Glutamatergic neuron (in vitro differentiated cells): ENCODE data around the gene NPTXR. TPM values are rescaled to one million over a fixed set of nuclear protein-coding genes. Genes with fewer than 3 reads are reported as not detected.
"Not testable (repeated sequence)": the region's sequence is repeated elsewhere in the genome, so short reads cannot be mapped to it uniquely, and the experiment has no call there.

Experiments
- DNase-seq: peaks from one replicate; pipeline ENCODE4 v3.0.0; 2022
- H3K27ac Mint-ChIP-seq: one replicate; pipeline ENCODE4 v1.8.0; 2020; ENCODE audit warnings: mild to moderate bottlenecking, mixed read lengths, inconsistent platforms; ENCODE audit not compliant: unreplicated experiment
- H3K27me3 Mint-ChIP-seq: one replicate; pipeline ENCODE4 v1.8.0; 2020; ENCODE audit warnings: mild to moderate bottlenecking, moderate library complexity, mixed read lengths, inconsistent platforms; ENCODE audit not compliant: unreplicated experiment
- H3K36me3 Mint-ChIP-seq: one replicate; pipeline ENCODE4 v1.8.0; 2020; ENCODE audit warnings: mild to moderate bottlenecking, mixed read lengths, inconsistent platforms; ENCODE audit not compliant: unreplicated experiment
- H3K4me1 Mint-ChIP-seq: one replicate; pipeline ENCODE4 v1.8.0; 2020; ENCODE audit warnings: mild to moderate bottlenecking, low read depth, mixed read lengths, inconsistent platforms; ENCODE audit not compliant: unreplicated experiment
- H3K4me3 Mint-ChIP-seq: one replicate; pipeline ENCODE4 v1.8.0; 2020; ENCODE audit warnings: mild to moderate bottlenecking, mixed read lengths, inconsistent platforms; ENCODE audit not compliant: unreplicated experiment
- H3K9me3 Mint-ChIP-seq: one replicate; pipeline ENCODE4 v1.8.0; 2020; ENCODE audit warnings: mild to moderate bottlenecking, moderate library complexity, mixed read lengths, inconsistent platforms; ENCODE audit not compliant: unreplicated experiment
- total RNA-seq: library from RNA; stranded (reverse); fragmentation: NEBNext Ultra II Directional; extraction: Animal tissue kit (Norgen Biotek cat#: 25700); gene quantifications from one replicate; pipeline ENCODE4 v1.2.1, GENCODE V29; 2021; ENCODE audit not compliant: unreplicated experiment
- TF ChIP-seq, protein P1 (sequence below): fragments of 200-600 bp; sonication (generic); IDR thresholded peaks from one replicate; pipeline ENCODE4 v1.5.0; 2021; ENCODE audit not compliant: partially characterized antibody, unreplicated experiment

The NPTXR gene
- total RNA-seq, 1 donor from 2014 or later = 9.2 TPM

DNA sequence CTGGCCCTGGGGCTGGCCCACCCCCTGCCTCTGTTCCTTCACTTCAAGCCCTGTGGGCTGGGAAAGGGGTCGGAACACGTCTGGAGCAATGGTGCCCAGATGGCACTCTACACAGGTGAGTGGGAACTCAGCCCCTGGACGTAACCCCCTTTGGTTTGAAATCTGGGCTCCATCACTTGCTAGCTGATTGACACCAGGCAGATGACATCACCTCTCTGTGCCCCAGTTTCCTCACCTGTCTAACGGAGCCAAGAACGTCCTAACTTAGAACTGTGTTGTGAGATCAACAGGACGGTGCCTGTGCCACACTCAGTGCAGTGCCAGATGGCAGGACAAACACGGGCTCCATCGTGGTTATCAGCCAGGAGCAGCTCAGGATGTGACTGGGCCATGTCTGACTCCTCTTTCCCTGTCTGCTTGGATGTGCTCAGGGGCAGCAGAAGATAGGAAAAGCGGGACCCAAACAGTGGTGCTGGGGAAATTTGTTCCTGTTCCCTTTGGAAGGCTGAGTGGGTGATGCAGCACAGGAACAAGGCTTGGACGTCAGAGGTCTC, 24.4 kb downstream of the NPTXR start:
- H3K9me3 Mint-ChIP-seq = peaks cover 7% of the 10 kb centered on the region
- H3K27ac Mint-ChIP-seq = no peak overlapping the region
- TF ChIP-seq, protein P1, sequence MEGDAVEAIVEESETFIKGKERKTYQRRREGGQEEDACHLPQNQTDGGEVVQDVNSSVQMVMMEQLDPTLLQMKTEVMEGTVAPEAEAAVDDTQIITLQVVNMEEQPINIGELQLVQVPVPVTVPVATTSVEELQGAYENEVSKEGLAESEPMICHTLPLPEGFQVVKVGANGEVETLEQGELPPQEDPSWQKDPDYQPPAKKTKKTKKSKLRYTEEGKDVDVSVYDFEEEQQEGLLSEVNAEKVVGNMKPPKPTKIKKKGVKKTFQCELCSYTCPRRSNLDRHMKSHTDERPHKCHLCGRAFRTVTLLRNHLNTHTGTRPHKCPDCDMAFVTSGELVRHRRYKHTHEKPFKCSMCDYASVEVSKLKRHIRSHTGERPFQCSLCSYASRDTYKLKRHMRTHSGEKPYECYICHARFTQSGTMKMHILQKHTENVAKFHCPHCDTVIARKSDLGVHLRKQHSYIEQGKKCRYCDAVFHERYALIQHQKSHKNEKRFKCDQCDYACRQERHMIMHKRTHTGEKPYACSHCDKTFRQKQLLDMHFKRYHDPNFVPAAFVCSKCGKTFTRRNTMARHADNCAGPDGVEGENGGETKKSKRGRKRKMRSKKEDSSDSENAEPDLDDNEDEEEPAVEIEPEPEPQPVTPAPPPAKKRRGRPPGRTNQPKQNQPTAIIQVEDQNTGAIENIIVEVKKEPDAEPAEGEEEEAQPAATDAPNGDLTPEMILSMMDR = no peak
- peaks cover 5% of the 10 kb centered on the region for H3K4me1 Mint-ChIP-seq
- H3K36me3 Mint-ChIP-seq = peaks cover 5% of the 10 kb centered on the region
- peaks cover 10% of the 10 kb centered on the region for H3K27me3 Mint-ChIP-seq
- no peak for DNase-seq
- no peak overlapping the region for H3K4me3 Mint-ChIP-seq

DNA sequence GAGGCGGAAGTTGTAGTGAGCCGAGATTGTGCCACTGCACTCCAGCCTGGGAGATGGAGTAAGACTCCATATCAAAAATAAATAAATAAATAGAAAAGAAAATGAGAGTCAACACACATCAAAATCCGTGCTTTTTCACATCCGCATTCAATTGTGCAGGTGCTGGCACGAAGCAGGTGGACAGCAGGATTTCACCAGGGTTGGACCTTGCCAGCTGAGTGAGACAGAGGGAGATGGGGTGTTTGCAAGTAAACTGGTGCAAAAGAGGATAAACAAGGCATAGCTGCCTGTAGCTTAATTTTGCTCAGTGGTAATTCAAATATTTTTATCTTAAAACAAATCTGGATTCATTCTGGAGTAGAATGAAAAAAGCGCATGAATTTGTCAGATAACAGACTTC, 26.6 kb downstream of the NPTXR start:
- Mint-ChIP-seq H3K27ac (no peak overlapping the region), H3K27me3 (peaks cover 8% of the 10 kb centered on the region), H3K4me3 (no peak overlapping the region), H3K36me3 (peaks cover 5% of the 10 kb centered on the region), H3K9me3 (peaks cover 7% of the 10 kb centered on the region), H3K4me1 (peaks cover 12% of the 10 kb centered on the region)
- DNase-seq = no peak
- TF ChIP-seq, protein P1 = no peak

DNA sequence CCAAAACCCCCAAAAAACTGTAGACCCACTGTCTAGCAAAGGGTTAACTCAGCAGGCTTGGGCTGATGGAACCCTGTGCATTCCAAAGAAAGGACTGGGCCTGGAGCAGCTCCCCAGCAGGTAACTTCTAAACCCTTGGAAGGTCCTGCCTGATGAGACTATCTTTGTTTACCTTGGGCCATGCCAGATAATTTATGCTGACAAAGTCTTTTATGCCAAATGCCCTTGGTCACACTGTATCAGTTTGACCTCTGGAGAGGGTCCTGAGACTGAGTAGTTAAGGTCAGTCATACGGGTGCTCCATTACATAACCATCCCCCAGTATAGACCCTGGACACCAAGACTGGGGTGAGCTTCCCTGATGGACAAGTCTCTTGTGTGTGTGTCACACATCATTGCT, 28.0 kb downstream of the NPTXR start:
- Mint-ChIP-seq H3K27ac (no peak overlapping the region), H3K36me3 (peaks cover 11% of the 10 kb centered on the region), H3K27me3 (peaks cover 7% of the 10 kb centered on the region), H3K9me3 (peaks cover 9% of the 10 kb centered on the region), H3K4me3 (no peak overlapping the region), H3K4me1 (peaks cover 12% of the 10 kb centered on the region)
- TF ChIP-seq, protein P1 = no peak
- DNase-seq = no peak

DNA sequence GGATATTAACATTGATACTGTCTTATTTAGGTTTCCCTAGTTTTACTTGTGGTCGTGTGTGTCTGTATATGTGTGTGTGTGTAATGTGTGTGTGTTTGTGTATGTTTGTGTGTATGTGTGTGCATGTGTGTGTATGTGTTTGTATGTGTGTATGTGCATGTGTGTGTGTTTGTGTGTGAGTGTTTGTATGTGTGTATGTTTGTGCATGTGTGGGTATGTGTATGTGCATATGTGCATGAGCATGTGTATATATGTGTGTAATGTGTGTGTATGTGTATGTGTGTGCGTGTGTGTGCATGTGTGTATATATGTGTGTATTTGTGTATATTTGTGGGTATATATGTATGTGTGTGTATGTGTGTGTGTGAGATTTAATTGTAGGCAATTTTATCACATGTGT, 32.6 kb downstream of the NPTXR start:
- TF ChIP-seq, protein P1 = no peak
- Mint-ChIP-seq H3K27me3 (peaks cover 2% of the 10 kb centered on the region), H3K27ac (no peak overlapping the region), H3K36me3 (peaks cover 7% of the 10 kb centered on the region), H3K9me3 (peaks cover 4% of the 10 kb centered on the region), H3K4me3 (peak overlapping the region; percentile 43), H3K4me1 (peaks cover 7% of the 10 kb centered on the region)
- no peak for DNase-seq

DNA sequence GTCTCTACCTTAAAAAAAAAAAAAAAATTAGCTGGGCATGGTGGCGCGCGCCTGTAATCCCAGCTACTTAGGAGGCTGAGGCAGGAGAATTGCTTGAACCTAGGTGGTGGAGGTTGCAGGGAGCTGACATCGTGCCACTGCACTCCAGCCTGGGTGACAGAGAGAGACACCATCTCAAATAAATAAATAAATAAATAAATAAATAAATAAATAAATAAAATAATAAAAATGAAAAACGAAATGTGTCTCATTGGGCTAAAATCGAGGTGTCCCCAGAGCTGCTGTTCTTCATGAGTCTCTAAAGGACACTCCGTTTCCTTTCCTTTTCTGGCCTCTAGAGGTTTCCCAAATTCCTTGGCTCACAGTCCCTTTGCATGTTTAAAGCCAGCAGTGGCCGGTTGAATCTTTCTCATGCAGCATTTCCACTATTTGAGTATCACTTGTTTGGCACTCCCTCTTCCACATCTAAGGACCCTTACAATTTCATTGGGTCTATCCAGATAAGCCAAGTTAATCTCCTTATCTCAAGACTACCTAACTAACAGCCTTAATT, 38.7 kb downstream of the NPTXR start:
- not testable (repeated sequence) for H3K4me1 Mint-ChIP-seq, H3K27me3 Mint-ChIP-seq, H3K27ac Mint-ChIP-seq, H3K9me3 Mint-ChIP-seq, H3K36me3 Mint-ChIP-seq, DNase-seq, H3K4me3 Mint-ChIP-seq
